K562 (cell line): ENCODE results near the gene IRF6. TPM values are rescaled to one million over a fixed set of nuclear protein-coding genes. Genes with fewer than 3 reads are reported as not detected.

Experiments
- BCLAF1 ChIP-seq, 2 experiments: fragments of 450-650 bp in 1 of 2; IDR thresholded peaks; 2 replicates each; pipeline ENCODE4 v1.6.1; 2011 to 2017; ENCODE audit warnings: low read depth in 2 of 2, antibody characterized with exemption in 1 of 2, borderline replicate concordance in 1 of 2, low read length in 1 of 2, mild to moderate bottlenecking in 1 of 2, mixed read lengths in 1 of 2; ENCODE audit not compliant: control insufficient read depth in 1 of 2
- CBX2 ChIP-seq: fragments of 200-600 bp; sonication (generic); IDR thresholded peaks from one replicate; pipeline ENCODE4 v1.6.1; 2012; ENCODE audit warnings: mild to moderate bottlenecking, low read length, inconsistent platforms; ENCODE audit not compliant: insufficient read depth, poor library complexity, severe bottlenecking
- DMBX1 ChIP-seq: fragments of 250-450 bp; sonication (Bioruptor Pico); IDR thresholded peaks from 2 replicates; pipeline ENCODE4 v1.8.0; 2022; ENCODE audit warnings: inconsistent platforms, mild to moderate bottlenecking, moderate library complexity, borderline replicate concordance
- GTF2E2 ChIP-seq: fragments of 200-800 bp; sonication (Bioruptor generic); IDR thresholded peaks from 2 replicates; pipeline ENCODE4 v1.6.1; 2016; ENCODE audit warnings: missing genetic modification characterization, missing compliant biosample characterization
- IRF1 ChIP-seq: sonication (generic); formaldehyde crosslinking; IDR thresholded peaks from 2 replicates; pipeline ENCODE4 v1.8.0; 2022; ENCODE audit warnings: missing genetic modification reagents, mild to moderate bottlenecking, borderline replicate concordance
- JUNB ChIP-seq: fragments of 450-650 bp; formaldehyde crosslinking; conservative IDR thresholded peaks from 2 replicates; pipeline ENCODE4 v1.4.0; 2020; ENCODE audit warnings: mild to moderate bottlenecking
- MCM5 ChIP-seq: fragments of 450-650 bp; IDR thresholded peaks from 2 replicates; pipeline ENCODE4 v1.6.1; 2016; ENCODE audit warnings: low read depth
- MTF1 ChIP-seq: fragments of 250-450 bp; sonication (Bioruptor Pico); IDR thresholded peaks from 2 replicates; pipeline ENCODE4 v1.9.0; 2021; ENCODE audit warnings: moderate library complexity, mild to moderate bottlenecking, inconsistent platforms, borderline replicate concordance
- RBM34 ChIP-seq: fragments of 200-400 bp; formaldehyde crosslinking; IDR thresholded peaks from 2 replicates; pipeline ENCODE4 v1.6.1; 2018; ENCODE audit warnings: low read length, borderline replicate concordance; ENCODE audit not compliant: insufficient read depth
- RHOXF2B ChIP-seq: fragments of 250-450 bp; sonication (Bioruptor Pico); conservative IDR thresholded peaks from 2 replicates; pipeline ENCODE4 v1.5.1; 2021
- TCFL5 ChIP-seq: fragments of 250-450 bp; sonication (Bioruptor Pico); conservative IDR thresholded peaks from 2 replicates; pipeline ENCODE4 v1.6.1; 2021; ENCODE audit warnings: mild to moderate bottlenecking, moderate library complexity, matching md5 sums
- ZNF24 ChIP-seq: fragments of 450-650 bp; IDR thresholded peaks from 2 replicates; pipeline ENCODE4 v1.6.1; 2016
- ZNF449 ChIP-seq: fragments of 250-450 bp; sonication (Bioruptor Pico); IDR thresholded peaks from 2 replicates; pipeline ENCODE4 v1.8.0; 2022; ENCODE audit warnings: moderate library complexity, mild to moderate bottlenecking, inconsistent platforms
- ZNF609 ChIP-seq: sonication (generic); formaldehyde crosslinking; IDR thresholded peaks from 2 replicates; pipeline ENCODE4 v1.8.1; 2023; ENCODE audit warnings: missing genetic modification reagents, mild to moderate bottlenecking, borderline replicate concordance
- ZNF780A ChIP-seq: fragments of 250-450 bp; sonication (Bioruptor Pico); IDR thresholded peaks from 2 replicates; pipeline ENCODE4 v1.5.0; 2021; ENCODE audit warnings: mild to moderate bottlenecking
- polyA plus RNA-seq, 8 experiments: library from polyadenylated mRNA; depleted of rRNA in 4 of 8; stranded (reverse) in 5 of 8; unstranded in 3 of 8; fragments of >200 nt; fragmentation: Nextera tagmentation in 2 of 8; fragmentation: Illumina TruSeq in 1 of 8; extraction: Ambion mirVana in 2 of 8; extraction: Trizol in 1 of 8; gene quantifications; 2 replicates each; pipeline versions ENCODE4 v1.2.1 to v1.2.3, GENCODE V29; 2011 to 2014; ENCODE audit warnings: inconsistent platforms in 1 of 8, missing spikeins in 1 of 8
- total RNA-seq, 7 experiments: library from RNA; depleted of rRNA in 6 of 7; stranded (reverse); fragments of >200 nt in 6 of 7; fragmentation: Illumina TruSeq in 2 of 7; extraction: Trizol in 2 of 7; gene quantifications; 2 replicates each; pipeline versions ENCODE4 v1.2.1 to v1.2.3, GENCODE V29; 2011 to 2021; ENCODE audit warnings: low replicate concordance in 1 of 7

The IRF6 gene
- total and polyA plus RNA-seq, 9 of the 15 experiments (the other 6 are each of a cell fraction or from before 2014, with no cell fraction given): 0.03 to 0.65 (median 0.17) TPM

- TF ChIP-seq IRF1 (CRISPR knock-in tag) (no peak), BCLAF1 (IDR thresholded peaks at IDR 0.05; ENCODE audit: borderline replicate concordance in 1 of 2, control insufficient read depth in 1 of 2, low read depth in 2 of 2, low read length in 1 of 2) (0 out of 4 replicates have a peak, but pooled peaks of 1 of the 2 experiments have one; percentile 26), ZNF24 (peak; percentile 42; the same call in 1 of the 2 replicates), ZNF609 (CRISPR knock-in tag) (peak; percentile 73; the same call in 1 of the 2 replicates), MTF1 (no peak), RBM34 (no peak), ZNF449 (CRISPR knock-in tag) (no peak), TCFL5 (CRISPR knock-in tag) (no peak), GTF2E2 (no peak), DMBX1 (CRISPR knock-in tag) (no peak), ZNF780A (CRISPR knock-in tag) (no peak), CBX2 (no peak), RHOXF2B (CRISPR knock-in tag) (no peak), MCM5 (no peak), JUNB (no peak)
These were observed 58.2 kb downstream of the IRF6 start (continued) for GRCh38 chr1:209747580-209748262.
